Astrocyte of the spinal cord (primary cell): ENCODE measurements around the gene ABCC1.
A peak's percentile ranks its signal among the peaks of the same experiment; 100 is the strongest.

Experiments used
- DNase-seq: peaks from one replicate; pipeline ENCODE4 v3.0.0; 2011; ENCODE audit warnings: low read depth, low spot score
- H3K4me3 ChIP-seq: 2 replicates; pipeline ENCODE4 v1.5.1; 2011; ENCODE audit warnings: low read depth, mild to moderate bottlenecking, low read length, moderate library complexity
- CTCF ChIP-seq: IDR thresholded peaks from 2 replicates; pipeline ENCODE4 v1.5.1; 2012; ENCODE audit warnings: low read depth, mild to moderate bottlenecking, low read length, inconsistent platforms
- in situ Hi-C: cut with HindIII; loops from 2 replicates; pipeline ENCODE4 v1.10.0; 2017; ENCODE audit warnings: low sequenced_read_pairs

Gene ABCC1

GRCh38 chr16:15990902-15991301 lies 41.5 kb downstream of the ABCC1 start:
- H3K4me3 ChIP-seq = no peak overlapping the region
- no peak for TF ChIP-seq CTCF
- DNase-seq = no peak
- in situ Hi-C loops = loop anchor here (25.0 kb wide), 1 partner anchor 104 kb away; the partner anchor contains the start of gene CEP20

- no peak overlapping the region for H3K4me3 ChIP-seq
- in situ Hi-C loops = loop anchor here (25.0 kb wide), 1 partner anchor 106 kb away; the partner anchor contains the start of gene CEP20
- no peak for TF ChIP-seq CTCF
- DNase-seq = no peak
Observed at GRCh38 chr16:15993128-15993527, 43.7 kb downstream of the ABCC1 start.

- DNase-seq = no peak
- TF ChIP-seq CTCF = no peak
- in situ Hi-C loops = loop anchor here (25.0 kb wide), 1 partner anchor 106 kb away; the partner anchor contains the start of gene CEP20
- H3K4me3 ChIP-seq = no peak overlapping the region
Observed at GRCh38 chr16:15993541-15993940, 44.1 kb downstream of the ABCC1 start.

GRCh38 chr16:15993946-15994665 lies 44.7 kb downstream of the ABCC1 start:
- no peak overlapping the region for H3K4me3 ChIP-seq
- peak; percentile 92 for DNase-seq
- in situ Hi-C loops = loop anchor here (25.0 kb wide), 1 partner anchor 107 kb away; the partner anchor contains the start of gene CEP20
- no peak for TF ChIP-seq CTCF

- TF ChIP-seq CTCF = no peak
- H3K4me3 ChIP-seq = no peak overlapping the region
- in situ Hi-C loops = loop anchor here (25.0 kb wide), 1 partner anchor 109 kb away; the partner anchor contains the start of gene CEP20
- DNase-seq = peak; percentile 87
Observed at GRCh38 chr16:15996432-15997109, 47.2 kb downstream of the ABCC1 start.

GRCh38 chr16:16000685-16001084 lies 51.3 kb downstream of the ABCC1 start:
- no peak overlapping the region for H3K4me3 ChIP-seq
- TF ChIP-seq CTCF = no peak
- no peak for DNase-seq
- in situ Hi-C loops = no loop called here
